SU-DHL-6 (cell line): Measurements from ENCODE around the gene BORA.

ENCODE experiments used
- CTCF ChIP-seq: fragments of 200-600 bp; sonication (generic); IDR thresholded peaks from one replicate; pipeline ENCODE4 v1.5.1; 2017; ENCODE audit warnings: antibody characterized with exemption, mild to moderate bottlenecking, low read length, moderate library complexity; ENCODE audit not compliant: insufficient read depth, poor library complexity, severe bottlenecking
- EZH2phosphoT487 ChIP-seq: fragments of 200-600 bp; sonication (generic), shearing (Covaris generic); conservative IDR thresholded peaks from 2 replicates; pipeline ENCODE4 v1.6.1; 2018; ENCODE audit warnings: mild to moderate bottlenecking, antibody characterized with exemption, low read length, moderate library complexity, mixed read lengths

- TF ChIP-seq CTCF: no peak
- no peak for TF ChIP-seq EZH2phosphoT487
These were observed 32.5 kb downstream of the BORA start for GRCh38 chr13:72760189-72760588.
